Left ventricle myocardium superior (tissue), 1 donor: ENCODE data around the gene BCL2L13. TPM values are rescaled to one million over a fixed set of nuclear protein-coding genes. Genes with fewer than 3 reads are reported as not detected.
A peak's percentile ranks its signal among the peaks of the same experiment; 100 is the strongest.

Source experiments
- ATAC-seq: fragments of 200-7000 bp; cut with Tn5 transposase; one replicate; pipeline ENCODE4 v1.9.1; 2020; ENCODE audit warnings: mild to moderate bottlenecking, moderate library complexity
- DNase-seq: peaks from one replicate; pipeline ENCODE4 v3.0.0-alpha.2; 2020
- intact Hi-C: fragments of 100-400 bp; cut with micrococcal nuclease; formaldehyde crosslinking; loops from one replicate; pipeline ENCODE4 v1.11.0; 2022
- microRNA-seq: library from miRNA; unstranded; fragments of <30 nt; microRNA quantifications from one replicate; pipeline ENCODE4 v1.2.0, GENCODE V29; 2020; ENCODE audit warnings: borderline number of aligned reads
- total RNA-seq: library from RNA; stranded (reverse); fragmentation: NEBNext Ultra II Directional; extraction: Animal tissue kit (Norgen Biotek cat#: 25700); gene quantifications from one replicate; pipeline ENCODE4 v1.2.1, GENCODE V29; 2021
- donor health status: DM: no; HTN: yes; CAD: no; lungs with severe emphysema.

Gene BCL2L13
- total RNA-seq, 1 donor from 2014 or later, result 92.9 TPM

DNA sequence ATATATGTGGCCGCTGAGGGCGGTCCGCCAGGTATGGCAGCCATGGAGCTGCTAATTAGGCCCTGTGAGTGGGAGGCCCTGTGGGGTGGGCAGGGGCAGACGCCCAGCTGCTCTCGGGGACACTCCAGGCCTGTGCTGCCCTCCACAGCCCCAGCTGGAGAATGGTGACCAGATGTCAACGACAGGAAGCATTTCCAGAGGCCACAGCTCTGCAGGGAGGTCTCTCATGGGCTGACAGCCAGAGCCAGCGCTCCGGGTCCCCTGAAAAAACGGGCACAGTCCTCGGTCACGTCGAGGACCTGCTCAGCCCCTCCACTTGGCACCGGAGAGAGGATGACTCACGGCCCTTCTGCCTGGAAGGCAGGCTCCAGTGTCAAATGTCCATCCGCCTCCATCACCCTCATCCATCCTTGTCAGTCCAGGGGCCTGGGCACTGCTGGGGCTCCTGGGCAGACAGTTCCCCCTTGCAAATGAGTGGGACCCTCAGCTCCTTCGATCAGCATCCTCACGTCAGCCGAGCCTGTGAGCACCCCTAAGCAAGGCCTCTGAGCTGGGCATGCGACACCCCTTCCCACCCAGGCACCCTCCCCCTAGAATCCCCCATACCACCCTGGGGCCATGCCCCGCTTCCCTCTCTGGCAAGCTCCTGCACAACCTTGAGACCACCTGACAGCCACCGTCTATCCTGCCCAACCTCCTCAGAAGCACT lies 133.8 kb downstream of the BCL2L13 start:
- DNase-seq (no peak), ATAC-seq (no peak)
- intact Hi-C loops, result no loop called here

DNA sequence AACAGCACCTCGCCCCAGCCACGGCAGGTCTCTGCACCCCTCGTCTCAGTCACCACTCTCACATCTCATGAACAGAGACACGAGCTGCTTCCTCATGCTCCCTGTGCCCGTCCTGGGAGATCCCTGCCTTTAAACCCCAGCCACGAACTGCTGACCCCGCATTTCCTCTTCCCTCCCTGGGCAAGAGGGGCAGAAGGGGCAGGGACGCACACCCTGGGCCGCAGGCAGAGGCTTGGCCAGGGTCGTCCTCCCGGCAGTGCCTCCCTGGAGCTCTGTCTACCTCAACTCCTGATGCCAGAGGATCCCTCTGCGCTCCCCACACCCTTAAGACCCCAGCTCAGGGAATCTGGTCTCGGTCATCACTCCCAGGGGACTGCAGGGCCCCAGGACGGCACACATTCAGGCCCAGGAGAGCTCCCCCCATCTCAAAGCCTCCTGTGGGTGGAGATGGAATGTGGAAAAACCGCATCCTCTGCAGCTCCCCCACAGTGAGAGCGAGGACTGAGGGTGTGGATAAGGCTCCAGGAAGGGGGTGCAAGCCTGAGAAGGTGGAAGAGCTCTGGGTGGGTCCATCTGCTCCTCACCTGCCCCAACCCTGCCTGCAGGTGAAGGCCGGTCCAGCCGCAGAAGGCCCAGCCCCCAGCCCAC lies 134.5 kb downstream of the BCL2L13 start:
- ATAC-seq, result peak; percentile 11
- DNase-seq, result no peak
- intact Hi-C loops, result no loop called here

DNA sequence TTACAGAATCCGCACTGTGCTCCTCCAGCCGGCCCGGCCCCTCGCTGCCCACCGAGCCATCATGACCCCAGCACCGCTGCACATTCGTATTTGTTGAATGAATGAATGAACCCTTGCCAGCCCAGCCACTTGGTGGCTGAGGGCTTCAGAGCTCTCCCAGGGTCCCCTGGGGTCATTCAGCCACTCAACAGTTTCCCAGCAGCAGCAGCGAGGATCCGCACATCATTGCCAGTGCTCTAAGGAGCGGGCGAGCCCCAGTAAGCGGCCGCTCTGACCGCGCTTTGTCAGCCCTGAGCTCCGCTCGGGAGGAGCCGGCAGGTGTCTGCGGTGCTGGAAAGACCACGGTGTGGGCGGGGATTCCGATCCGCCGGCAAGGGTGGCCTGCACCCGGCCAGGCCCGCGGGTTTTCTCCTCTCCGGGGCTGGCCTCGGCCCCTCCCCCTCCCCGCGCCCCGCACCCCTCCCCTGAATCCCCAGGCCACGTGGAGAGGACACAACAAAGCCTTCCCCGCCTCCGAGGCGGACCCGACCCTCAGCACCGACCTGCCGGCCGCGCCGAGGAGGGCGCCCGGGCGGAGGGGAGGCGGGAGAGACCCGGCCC lies 135.1 kb downstream of the BCL2L13 start:
- peak; percentile 52 for ATAC-seq
- peak; percentile 60 for DNase-seq
- intact Hi-C loops, result no loop called here

DNA sequence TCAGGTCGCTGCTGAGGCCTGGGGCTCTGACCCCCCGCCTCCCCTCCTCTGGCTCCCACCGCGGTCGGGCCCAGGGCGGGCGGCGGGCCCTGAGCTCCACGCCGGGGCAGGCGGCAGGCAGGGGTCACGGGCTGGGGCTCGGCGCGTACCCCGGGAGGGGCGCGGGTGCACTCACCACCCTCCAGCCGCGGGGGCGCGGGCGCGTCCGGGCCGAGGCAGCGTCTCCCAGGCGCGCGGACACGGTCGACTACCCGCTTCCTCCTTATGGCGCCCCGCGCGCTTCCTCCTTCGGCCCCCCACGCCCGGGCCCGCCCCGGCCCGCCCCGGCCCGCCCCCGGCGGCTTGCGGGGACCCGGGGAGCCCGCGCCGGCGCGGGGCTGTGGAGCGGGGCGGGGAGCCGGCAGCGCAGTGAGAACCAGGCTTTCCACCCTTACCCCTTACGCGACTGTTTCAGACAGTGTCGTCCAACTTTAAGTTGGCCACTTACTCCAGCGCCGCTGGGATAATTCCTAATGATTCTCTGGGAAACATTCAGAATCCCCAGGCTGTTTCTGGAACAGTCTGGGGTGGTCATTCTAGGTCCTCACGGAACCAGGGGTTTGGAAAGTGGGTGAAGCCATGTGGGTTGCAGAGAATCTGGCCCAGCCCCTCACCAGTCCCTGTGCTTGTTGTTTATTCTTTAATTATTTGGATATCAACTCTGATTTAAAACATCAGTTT lies 135.8 kb downstream of the BCL2L13 start, which contains the start of gene BID:
Gene BID (minus strand): TSS at position 264 of the 720 bp plus-strand sequence. CDS start 24,353 bp downstream, outside the sequence.
- ATAC-seq, result peak; percentile 61
- intact Hi-C loops, result no loop called here
- peak; percentile 75 for DNase-seq

DNA sequence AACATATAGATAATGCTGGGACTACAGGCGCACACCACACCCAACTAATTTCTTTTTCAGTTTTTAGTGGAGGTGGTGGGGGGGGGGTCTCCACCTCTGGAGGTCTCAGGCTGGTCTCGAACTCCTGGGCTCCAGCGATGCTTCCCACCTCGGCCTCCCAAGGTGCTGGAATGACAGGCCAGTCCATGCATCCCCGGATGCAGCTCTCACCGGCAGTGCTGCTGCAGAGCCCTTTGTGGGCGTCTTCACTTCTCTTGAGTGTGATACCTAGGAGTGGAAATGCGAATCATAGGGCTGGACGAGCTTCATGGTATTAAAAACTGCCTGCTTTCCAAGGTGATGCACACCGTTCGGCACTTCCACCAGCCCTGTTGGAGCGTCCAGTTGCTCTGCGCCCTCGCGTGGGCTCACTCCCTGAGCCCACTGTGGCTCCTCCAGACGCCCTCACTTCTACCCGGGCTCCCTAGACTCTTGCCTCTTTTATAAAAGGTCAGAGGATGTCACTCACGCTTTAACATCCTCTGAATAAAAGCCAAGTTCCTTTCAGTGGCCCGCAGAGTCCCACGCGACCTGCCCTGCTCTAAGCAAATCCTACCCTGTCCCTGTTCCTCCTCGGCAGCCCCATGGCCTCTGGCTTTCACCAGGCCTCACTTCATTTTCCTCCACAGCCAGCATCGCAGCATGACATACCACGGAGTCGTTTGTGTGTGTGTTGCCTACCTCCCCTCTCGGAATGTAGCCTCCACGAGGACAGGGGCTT lies 136.5 kb downstream of the BCL2L13 start:
- ATAC-seq (no peak), DNase-seq (no peak)
- intact Hi-C loops, result no loop called here

DNA sequence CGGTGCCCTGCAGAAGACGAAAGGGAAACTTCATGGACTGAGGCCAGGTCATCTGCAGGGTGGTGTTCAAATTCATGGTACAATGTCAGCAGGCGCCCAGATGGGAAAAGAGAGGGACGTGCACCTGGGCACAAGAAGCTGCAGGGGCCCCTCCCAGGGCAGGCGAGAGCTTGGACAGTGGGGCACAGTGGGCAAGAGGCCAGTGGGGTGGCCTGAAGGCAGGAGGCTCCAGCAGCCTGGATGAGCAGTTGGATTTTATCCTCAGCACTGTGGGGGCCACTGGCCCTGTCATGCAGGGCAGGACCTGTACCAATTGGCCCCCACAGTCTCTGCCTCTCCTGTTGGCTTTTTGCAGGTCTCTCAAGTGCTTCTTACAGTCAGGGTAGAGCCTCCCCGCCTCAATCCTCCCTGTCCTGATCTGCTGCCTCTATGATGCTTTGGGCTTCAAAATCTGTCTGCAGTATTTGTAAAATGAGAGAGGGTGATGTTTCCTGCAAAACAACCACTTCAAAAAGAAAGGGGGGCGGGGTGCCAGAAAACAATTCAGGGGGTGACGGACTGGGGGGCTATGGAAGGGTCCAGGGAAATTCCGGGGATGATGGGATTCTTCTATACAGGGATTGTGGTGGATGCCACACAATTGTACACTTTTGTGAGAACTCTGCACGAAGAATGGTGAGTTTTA lies 137.4 kb downstream of the BCL2L13 start:
- no peak for ATAC-seq
- intact Hi-C loops, result no loop called here
- DNase-seq, result no peak

DNA sequence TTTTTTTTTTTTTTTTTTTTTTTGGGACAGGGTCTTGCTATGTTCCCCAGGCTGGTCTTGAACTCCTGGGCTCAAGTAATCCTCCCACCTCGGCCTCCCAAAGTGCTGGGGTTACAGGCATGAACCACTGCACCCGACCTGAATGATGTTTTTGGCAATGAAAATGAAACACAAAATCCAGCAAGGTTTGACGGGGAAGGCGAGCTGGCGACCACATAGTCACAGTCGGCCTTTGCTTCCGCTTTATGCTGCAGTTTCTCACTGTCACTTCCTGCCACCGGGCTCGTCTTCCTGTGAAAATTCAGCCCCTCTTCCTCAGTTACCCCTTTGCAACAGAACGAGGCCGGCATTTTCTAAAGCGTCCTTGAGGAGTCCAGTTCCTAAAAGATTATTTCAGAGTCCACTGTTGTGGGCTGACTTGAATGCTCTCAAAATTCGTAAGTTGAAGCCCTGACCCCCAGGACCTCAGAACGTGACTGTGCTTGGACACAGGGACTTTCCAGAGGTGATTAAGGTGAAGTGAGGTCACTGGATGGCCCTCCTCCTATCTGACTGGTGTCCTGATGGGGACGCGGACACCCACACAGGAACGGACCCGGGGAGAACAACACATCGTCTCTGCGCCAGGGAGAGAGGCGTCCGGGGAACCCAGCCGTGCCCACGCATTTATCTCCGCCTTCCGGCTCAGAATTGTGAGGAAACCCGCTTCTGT lies 138.6 kb downstream of the BCL2L13 start:
- intact Hi-C loops, result no loop called here
- ATAC-seq, result no peak

DNA sequence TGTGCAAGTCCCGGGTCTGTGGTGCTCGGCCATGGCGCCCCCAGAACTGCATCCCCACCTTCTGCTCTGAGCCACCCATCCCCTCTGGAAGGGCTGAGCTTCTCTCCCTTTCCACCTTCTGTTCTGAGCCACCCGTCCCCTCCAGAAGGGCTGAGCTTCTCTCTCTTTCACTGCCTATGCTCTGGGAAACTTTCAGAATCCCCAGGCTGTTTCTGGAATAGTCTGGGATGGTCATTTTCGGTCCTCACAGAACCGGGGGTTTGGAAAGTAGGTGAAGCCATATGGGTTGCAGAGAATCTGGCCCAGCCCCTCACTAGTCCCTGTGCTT lies 139.1 kb downstream of the BCL2L13 start:
- intact Hi-C loops, result no loop called here
- DNase-seq, result no peak
- no peak for ATAC-seq

More for the DNA sequence above, 138.6 kb downstream of the BCL2L13 start:
- DNase-seq, result no peak

DNA sequence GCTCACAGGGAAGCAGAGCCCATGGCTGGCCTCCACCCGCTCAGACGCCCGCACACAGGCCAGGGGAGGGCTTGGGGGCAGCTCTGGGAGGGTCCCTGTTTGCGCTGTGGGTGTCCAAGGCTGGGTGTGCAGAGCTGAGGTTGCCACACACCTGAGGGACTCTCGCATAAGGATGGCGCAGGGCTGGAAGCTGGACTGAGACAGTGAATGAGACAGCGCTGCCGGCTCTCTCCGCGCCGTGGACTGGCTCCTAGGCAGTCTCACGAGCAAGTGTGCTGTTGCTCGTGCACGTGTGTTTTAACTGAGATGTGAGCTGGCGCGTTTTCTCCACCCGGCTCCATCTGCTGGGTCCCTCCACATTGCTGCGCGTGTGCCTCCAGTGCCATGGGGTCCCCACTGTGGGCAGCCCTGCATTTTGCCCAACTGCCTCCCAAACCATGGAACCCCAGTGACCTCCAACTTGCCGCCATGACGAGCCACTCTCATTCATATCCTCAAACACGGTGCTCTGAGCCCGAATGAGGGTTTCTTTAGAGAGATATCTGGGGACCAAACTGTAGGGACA lies 139.9 kb downstream of the BCL2L13 start:
- ATAC-seq (no peak), DNase-seq (no peak)
- intact Hi-C loops, result no loop called here

DNA sequence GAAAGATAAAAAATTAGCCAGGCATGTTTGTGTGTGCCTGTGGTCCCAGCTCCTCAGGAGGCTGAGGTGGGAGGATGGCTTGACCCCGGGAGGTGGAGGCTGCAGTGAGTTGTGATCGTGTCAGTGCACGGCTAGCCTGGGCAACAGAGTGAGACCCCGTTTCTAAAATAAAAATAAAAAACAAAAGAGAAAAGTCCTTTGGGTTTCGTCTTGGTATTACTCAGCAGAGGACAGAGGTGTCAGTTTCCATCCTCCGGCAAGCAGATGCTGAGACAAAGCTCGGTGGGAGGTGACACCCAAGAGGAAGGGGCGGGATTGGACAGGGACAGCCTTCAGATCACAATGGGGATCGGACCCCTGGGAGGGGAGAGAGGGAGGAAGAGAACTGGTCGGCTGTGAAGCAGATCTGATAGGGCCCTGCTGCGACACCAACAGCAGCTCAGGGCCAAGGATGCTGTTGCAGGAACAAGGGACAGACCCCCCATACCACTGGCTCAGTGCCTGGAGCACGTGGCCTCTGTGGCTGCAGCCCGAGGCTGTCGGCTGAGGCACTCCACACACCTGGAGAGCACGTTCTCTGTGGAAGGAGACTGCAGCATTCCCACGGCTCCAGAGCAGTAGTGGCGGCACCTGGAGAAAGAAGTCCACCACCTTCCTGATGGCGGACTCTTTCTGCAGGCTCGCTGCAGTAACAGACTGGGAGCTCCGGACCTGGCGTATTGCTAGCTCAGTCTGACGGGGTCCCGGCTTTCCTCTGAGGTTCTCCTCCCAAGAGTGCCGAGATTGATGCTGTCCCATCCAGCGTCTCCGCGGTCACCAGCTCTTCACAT lies 140.9 kb downstream of the BCL2L13 start:
- intact Hi-C loops, result no loop called here

DNA sequence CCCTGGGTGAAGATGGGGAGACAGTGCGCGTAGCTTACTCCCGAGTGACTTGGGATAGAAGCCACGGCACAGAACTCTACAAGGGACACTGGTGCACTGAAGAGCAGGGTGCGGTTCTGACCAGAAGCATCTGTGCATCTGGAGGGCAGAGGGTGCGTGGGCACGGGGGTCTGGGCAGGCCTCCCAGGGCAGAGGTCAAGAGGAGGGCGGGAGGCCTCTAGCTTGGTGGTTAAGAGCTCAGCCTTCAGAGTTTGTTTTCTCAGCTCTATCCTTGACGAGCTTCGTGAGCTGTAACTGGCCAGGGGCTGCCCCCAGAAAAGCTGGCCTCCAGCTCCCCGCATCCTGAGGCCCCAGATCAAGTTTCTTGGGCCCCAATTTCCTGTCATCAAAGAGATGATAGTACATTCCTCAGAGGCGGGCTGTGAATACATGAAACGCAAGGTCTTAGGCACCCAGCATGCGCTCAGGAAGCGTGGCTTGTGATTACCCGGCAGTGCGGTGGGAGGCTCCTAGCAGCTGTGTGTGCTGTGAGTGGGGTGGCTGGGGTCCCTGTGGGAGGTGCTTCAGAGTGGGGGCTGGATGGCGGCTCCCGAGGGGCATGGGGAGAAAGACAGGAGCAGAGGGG lies 141.7 kb downstream of the BCL2L13 start:
- DNase-seq (peak; percentile 21), ATAC-seq (no peak)
- intact Hi-C loops, result no loop called here

More for the DNA sequence above, 140.9 kb downstream of the BCL2L13 start:
- peak; percentile 22 for DNase-seq
- ATAC-seq, result no peak

Small RNA genes lying within 50 kb of the gene (microRNA-seq; reads per million reads assigned to microRNA genes)
- gene MIR3198-1, result not detected

Other genes starting within 250 kb of the BCL2L13 start
- 2.2 TPM for gene SLC25A18, start 75.3 kb upstream of the BCL2L13 start, total RNA-seq
- 210 TPM for gene ATP6V1E1, start 10.0 kb upstream of the BCL2L13 start, total RNA-seq
- 25.4 TPM for gene BID, start 135.7 kb downstream of the BCL2L13 start, total RNA-seq